H1 (cell line): ENCODE measurements around the gene GDPGP1. TPM values are rescaled to one million over a fixed set of nuclear protein-coding genes. Genes with fewer than 3 reads are reported as not detected.

Experiments
- CHD1 ChIP-seq: IDR thresholded peaks from 2 replicates; pipeline ENCODE4 v1.6.1; 2012; ENCODE audit warnings: low read depth, low read length, improper control_type of control experiment
- JUN ChIP-seq: IDR thresholded peaks from 2 replicates; pipeline ENCODE4 v1.6.1; 2011; ENCODE audit warnings: low read depth, mild to moderate bottlenecking, improper control_type of control experiment, low read length
- KDM1A ChIP-seq: fragments of 200-600, 300-600 bp; sonication (generic); IDR thresholded peaks from 2 replicates; pipeline ENCODE4 v1.7.1; 2016; ENCODE audit warnings: mild to moderate bottlenecking, low read length, borderline replicate concordance
- RNF2 ChIP-seq: fragments of 200-900, 300-1000 bp; sonication (generic); IDR thresholded peaks from 2 replicates; pipeline ENCODE4 v1.7.1; 2016; ENCODE audit warnings: borderline replicate concordance, low read depth, mild to moderate bottlenecking, antibody characterized with exemption, low read length; ENCODE audit not compliant: poor library complexity, severe bottlenecking; ENCODE audit errors: missing control alignments
- SP2 ChIP-seq: IDR thresholded peaks from 2 replicates; pipeline ENCODE4 v1.6.1; 2012; ENCODE audit warnings: mild to moderate bottlenecking, low read length, inconsistent platforms
- SRF ChIP-seq: IDR thresholded peaks from 2 replicates; pipeline ENCODE4 v1.6.1; 2011; ENCODE audit warnings: mild to moderate bottlenecking, low read depth, low read length, moderate library complexity
- polyA plus RNA-seq, 7 experiments: library from polyadenylated mRNA; depleted of rRNA in 3 of 7; stranded (reverse) in 5 of 7; unstranded in 2 of 7; fragments of >200 nt in 5 of 7; fragments of 200-250 nt in 2 of 7; gene quantifications; 1 replicate in 5 of 7; 2 replicates in 1 of 7; 4 replicates in 1 of 7; pipeline versions ENCODE4 v1.2.1 to v1.2.3, GENCODE V29; 2011 to 2013; ENCODE audit warnings: missing spikeins in 2 of 7, mixed read lengths in 2 of 7
- total RNA-seq: library from RNA; stranded (reverse); fragmentation: NEBNext Ultra II Directional; extraction: Animal tissue kit (Norgen Biotek cat#: 25700); gene quantifications from 2 replicates; pipeline ENCODE4 v1.2.1, GENCODE V29; 2021
- TF ChIP-seq, protein P1 (sequence below): fragments of 300-600 bp; sonication (generic); IDR thresholded peaks from 2 replicates; pipeline ENCODE4 v1.7.1; 2012; ENCODE audit warnings: low read length, moderate library complexity, mild to moderate bottlenecking, inconsistent platforms; ENCODE audit not compliant: insufficient replicate concordance
- TF ChIP-seq, protein P2 (sequence below): IDR thresholded peaks from 2 replicates; pipeline ENCODE4 v1.6.1; 2011; ENCODE audit warnings: low read depth, mild to moderate bottlenecking, low read length; ENCODE audit not compliant: insufficient read depth
- TF ChIP-seq, protein P3 (sequence below): IDR thresholded peaks from 2 replicates; pipeline ENCODE4 v1.6.1; 2011; ENCODE audit warnings: low read length, improper control_type of control experiment

The GDPGP1 gene
- total and polyA plus RNA-seq, 2 of the 8 experiments (the other 6 are each of a cell fraction or from before 2014, with no cell fraction given): 1.8 to 5.6 TPM

DNA sequence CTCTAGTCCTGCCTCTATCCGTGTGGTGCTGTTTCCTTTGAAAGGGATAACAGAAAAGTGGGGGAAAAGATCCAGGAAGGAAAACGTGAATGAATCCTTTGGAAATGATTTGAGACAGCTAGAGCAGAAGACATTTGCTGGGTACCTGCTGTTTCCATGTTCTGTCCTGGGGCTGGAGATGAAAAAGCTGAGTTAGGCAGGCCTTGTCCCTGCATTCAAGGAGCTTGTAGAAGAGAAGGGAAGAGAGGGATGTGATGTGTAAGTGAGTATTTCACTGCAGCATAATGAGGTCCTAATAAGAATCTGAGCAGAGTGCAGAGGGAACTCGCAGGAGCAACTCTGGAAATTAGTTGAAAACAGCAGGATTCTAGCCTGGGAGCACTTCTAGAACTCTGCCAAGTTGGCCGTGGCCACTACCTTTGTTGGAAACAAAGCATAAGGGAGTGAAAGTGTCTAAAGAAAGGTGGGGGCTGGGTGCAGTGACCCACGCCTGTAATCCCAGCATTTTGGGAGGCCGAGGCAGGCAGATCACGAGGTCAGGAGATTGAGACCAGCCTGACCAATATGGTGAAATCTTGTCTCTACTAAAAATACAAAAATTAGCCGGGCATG is 46.6 kb upstream of the GDPGP1 start (continued):
- TF ChIP-seq, protein P1, sequence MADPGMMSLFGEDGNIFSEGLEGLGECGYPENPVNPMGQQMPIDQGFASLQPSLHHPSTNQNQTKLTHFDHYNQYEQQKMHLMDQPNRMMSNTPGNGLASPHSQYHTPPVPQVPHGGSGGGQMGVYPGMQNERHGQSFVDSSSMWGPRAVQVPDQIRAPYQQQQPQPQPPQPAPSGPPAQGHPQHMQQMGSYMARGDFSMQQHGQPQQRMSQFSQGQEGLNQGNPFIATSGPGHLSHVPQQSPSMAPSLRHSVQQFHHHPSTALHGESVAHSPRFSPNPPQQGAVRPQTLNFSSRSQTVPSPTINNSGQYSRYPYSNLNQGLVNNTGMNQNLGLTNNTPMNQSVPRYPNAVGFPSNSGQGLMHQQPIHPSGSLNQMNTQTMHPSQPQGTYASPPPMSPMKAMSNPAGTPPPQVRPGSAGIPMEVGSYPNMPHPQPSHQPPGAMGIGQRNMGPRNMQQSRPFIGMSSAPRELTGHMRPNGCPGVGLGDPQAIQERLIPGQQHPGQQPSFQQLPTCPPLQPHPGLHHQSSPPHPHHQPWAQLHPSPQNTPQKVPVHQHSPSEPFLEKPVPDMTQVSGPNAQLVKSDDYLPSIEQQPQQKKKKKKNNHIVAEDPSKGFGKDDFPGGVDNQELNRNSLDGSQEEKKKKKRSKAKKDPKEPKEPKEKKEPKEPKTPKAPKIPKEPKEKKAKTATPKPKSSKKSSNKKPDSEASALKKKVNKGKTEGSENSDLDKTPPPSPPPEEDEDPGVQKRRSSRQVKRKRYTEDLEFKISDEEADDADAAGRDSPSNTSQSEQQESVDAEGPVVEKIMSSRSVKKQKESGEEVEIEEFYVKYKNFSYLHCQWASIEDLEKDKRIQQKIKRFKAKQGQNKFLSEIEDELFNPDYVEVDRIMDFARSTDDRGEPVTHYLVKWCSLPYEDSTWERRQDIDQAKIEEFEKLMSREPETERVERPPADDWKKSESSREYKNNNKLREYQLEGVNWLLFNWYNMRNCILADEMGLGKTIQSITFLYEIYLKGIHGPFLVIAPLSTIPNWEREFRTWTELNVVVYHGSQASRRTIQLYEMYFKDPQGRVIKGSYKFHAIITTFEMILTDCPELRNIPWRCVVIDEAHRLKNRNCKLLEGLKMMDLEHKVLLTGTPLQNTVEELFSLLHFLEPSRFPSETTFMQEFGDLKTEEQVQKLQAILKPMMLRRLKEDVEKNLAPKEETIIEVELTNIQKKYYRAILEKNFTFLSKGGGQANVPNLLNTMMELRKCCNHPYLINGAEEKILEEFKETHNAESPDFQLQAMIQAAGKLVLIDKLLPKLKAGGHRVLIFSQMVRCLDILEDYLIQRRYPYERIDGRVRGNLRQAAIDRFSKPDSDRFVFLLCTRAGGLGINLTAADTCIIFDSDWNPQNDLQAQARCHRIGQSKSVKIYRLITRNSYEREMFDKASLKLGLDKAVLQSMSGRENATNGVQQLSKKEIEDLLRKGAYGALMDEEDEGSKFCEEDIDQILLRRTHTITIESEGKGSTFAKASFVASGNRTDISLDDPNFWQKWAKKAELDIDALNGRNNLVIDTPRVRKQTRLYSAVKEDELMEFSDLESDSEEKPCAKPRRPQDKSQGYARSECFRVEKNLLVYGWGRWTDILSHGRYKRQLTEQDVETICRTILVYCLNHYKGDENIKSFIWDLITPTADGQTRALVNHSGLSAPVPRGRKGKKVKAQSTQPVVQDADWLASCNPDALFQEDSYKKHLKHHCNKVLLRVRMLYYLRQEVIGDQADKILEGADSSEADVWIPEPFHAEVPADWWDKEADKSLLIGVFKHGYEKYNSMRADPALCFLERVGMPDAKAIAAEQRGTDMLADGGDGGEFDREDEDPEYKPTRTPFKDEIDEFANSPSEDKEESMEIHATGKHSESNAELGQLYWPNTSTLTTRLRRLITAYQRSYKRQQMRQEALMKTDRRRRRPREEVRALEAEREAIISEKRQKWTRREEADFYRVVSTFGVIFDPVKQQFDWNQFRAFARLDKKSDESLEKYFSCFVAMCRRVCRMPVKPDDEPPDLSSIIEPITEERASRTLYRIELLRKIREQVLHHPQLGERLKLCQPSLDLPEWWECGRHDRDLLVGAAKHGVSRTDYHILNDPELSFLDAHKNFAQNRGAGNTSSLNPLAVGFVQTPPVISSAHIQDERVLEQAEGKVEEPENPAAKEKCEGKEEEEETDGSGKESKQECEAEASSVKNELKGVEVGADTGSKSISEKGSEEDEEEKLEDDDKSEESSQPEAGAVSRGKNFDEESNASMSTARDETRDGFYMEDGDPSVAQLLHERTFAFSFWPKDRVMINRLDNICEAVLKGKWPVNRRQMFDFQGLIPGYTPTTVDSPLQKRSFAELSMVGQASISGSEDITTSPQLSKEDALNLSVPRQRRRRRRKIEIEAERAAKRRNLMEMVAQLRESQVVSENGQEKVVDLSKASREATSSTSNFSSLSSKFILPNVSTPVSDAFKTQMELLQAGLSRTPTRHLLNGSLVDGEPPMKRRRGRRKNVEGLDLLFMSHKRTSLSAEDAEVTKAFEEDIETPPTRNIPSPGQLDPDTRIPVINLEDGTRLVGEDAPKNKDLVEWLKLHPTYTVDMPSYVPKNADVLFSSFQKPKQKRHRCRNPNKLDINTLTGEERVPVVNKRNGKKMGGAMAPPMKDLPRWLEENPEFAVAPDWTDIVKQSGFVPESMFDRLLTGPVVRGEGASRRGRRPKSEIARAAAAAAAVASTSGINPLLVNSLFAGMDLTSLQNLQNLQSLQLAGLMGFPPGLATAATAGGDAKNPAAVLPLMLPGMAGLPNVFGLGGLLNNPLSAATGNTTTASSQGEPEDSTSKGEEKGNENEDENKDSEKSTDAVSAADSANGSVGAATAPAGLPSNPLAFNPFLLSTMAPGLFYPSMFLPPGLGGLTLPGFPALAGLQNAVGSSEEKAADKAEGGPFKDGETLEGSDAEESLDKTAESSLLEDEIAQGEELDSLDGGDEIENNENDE: no peak
- TF ChIP-seq, protein P2, sequence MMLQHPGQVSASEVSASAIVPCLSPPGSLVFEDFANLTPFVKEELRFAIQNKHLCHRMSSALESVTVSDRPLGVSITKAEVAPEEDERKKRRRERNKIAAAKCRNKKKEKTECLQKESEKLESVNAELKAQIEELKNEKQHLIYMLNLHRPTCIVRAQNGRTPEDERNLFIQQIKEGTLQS: no peak
- no peak for TF ChIP-seq CHD1
- TF ChIP-seq SRF: no peak
- TF ChIP-seq RNF2: no peak
- no peak for TF ChIP-seq SP2
- TF ChIP-seq KDM1A: no peak
- TF ChIP-seq, protein P3, sequence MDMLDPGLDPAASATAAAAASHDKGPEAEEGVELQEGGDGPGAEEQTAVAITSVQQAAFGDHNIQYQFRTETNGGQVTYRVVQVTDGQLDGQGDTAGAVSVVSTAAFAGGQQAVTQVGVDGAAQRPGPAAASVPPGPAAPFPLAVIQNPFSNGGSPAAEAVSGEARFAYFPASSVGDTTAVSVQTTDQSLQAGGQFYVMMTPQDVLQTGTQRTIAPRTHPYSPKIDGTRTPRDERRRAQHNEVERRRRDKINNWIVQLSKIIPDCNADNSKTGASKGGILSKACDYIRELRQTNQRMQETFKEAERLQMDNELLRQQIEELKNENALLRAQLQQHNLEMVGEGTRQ: no peak
- TF ChIP-seq JUN: no peak
